SK-N-SH treated with all-trans-retinoic acid at 6 μM for 48 hours (cell line): ENCODE results near the gene AHRR.

ENCODE experiments used
- PPARA ChIP-seq: fragments of 250-450 bp; sonication (Bioruptor Pico); IDR thresholded peaks from 2 replicates; pipeline ENCODE4 v1.5.0; 2020; ENCODE audit warnings: mild to moderate bottlenecking, borderline replicate concordance
- TOX ChIP-seq: fragments of 250-450 bp; sonication (Bioruptor Pico); IDR thresholded peaks from 2 replicates; pipeline ENCODE4 v1.8.0; 2021; ENCODE audit warnings: mild to moderate bottlenecking, moderate library complexity, borderline replicate concordance
- ZC3H10 ChIP-seq: fragments of 250-450 bp; sonication (Bioruptor Pico); IDR thresholded peaks from 2 replicates; pipeline ENCODE4 v1.5.1; 2021; ENCODE audit warnings: mild to moderate bottlenecking, moderate library complexity
- ZFP3 ChIP-seq: fragments of 250-450 bp; sonication (Bioruptor Pico); IDR thresholded peaks from 2 replicates; pipeline ENCODE4 v1.5.0; 2020; ENCODE audit warnings: mild to moderate bottlenecking, moderate library complexity
- ZFP30 ChIP-seq: fragments of 450-650 bp; formaldehyde crosslinking; IDR thresholded peaks from 2 replicates; pipeline ENCODE4 v1.5.0; 2022; ENCODE audit warnings: mild to moderate bottlenecking, moderate library complexity
- ZNF565 ChIP-seq: fragments of 450-650 bp; formaldehyde crosslinking; conservative IDR thresholded peaks from 2 replicates; pipeline ENCODE4 v1.5.0; 2020; ENCODE audit warnings: low read depth, mild to moderate bottlenecking, moderate library complexity
- ZNF8 ChIP-seq: fragments of 450-650 bp; formaldehyde crosslinking; IDR thresholded peaks from 2 replicates; pipeline ENCODE4 v1.5.0; 2020; ENCODE audit warnings: mild to moderate bottlenecking, moderate library complexity
- TF ChIP-seq, protein P1 (sequence below): fragments of 250-450 bp; sonication (Bioruptor Pico); IDR thresholded peaks from 2 replicates; pipeline ENCODE4 v1.5.1; 2020; ENCODE audit warnings: low read depth, mild to moderate bottlenecking, moderate library complexity
- TF ChIP-seq, protein P2 (sequence below): fragments of 250-450 bp; sonication (Bioruptor Pico); IDR thresholded peaks from 2 replicates; pipeline ENCODE4 v1.8.0; 2020; ENCODE audit warnings: mild to moderate bottlenecking, moderate library complexity, borderline replicate concordance

DNA sequence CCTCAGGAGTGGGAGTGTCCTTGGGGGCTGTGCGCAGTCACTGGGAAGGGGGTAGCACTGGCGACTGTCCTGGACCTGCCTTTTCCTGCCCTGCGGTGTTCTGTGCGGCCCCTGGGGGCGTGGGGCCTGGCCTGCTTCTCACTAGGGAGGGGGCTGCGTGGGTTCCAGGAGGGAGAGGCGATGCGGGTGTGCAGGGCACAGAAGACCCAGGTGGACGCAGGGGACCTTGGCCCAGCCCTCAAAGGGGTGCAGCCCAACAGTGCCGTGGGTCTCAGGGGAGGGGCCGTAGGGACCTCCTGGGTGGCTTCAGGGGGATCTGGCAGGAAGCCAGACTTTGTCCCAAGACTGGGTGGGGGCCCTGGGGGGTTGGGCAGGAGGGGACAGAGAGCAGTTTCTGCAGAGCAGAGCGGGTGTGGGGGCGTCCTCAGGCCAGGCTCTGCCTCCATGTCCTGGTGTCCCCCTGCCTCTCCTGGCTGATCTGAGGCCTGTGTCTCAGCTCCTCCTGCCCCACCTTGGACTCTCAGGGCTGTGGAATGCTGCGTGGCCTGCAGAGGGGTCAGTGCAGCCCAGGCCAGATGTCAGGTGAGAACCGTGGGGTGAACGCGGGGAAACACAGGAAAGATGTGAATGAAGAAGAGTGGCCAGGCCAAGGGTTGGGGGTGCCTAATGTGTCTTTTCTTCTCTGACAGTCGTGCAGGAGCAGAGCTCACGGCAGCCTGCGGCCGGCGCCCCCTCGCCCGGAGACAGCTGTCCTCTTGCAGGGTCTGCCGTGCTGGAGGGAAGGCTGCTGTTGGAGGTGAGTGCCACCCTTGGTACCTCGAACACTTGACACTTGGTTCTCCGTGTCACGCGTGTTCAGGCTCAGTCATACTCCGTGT, 54.6 kb downstream of the AHRR start:
- TF ChIP-seq TOX (CRISPR knock-in tag) (no peak), PPARA (no peak), ZC3H10 (CRISPR knock-in tag) (no peak), ZFP30 (CRISPR knock-in tag) (no peak), ZFP3 (CRISPR knock-in tag) (no peak), ZNF565 (CRISPR knock-in tag) (no peak), ZNF8 (no peak)
- TF ChIP-seq, protein P1, sequence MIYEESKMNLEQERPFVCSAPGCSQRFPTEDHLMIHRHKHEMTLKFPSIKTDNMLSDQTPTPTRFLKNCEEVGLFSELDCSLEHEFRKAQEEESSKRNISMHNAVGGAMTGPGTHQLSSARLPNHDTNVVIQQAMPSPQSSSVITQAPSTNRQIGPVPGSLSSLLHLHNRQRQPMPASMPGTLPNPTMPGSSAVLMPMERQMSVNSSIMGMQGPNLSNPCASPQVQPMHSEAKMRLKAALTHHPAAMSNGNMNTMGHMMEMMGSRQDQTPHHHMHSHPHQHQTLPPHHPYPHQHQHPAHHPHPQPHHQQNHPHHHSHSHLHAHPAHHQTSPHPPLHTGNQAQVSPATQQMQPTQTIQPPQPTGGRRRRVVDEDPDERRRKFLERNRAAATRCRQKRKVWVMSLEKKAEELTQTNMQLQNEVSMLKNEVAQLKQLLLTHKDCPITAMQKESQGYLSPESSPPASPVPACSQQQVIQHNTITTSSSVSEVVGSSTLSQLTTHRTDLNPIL (CRISPR knock-in tag), result no peak
- TF ChIP-seq, protein P2, sequence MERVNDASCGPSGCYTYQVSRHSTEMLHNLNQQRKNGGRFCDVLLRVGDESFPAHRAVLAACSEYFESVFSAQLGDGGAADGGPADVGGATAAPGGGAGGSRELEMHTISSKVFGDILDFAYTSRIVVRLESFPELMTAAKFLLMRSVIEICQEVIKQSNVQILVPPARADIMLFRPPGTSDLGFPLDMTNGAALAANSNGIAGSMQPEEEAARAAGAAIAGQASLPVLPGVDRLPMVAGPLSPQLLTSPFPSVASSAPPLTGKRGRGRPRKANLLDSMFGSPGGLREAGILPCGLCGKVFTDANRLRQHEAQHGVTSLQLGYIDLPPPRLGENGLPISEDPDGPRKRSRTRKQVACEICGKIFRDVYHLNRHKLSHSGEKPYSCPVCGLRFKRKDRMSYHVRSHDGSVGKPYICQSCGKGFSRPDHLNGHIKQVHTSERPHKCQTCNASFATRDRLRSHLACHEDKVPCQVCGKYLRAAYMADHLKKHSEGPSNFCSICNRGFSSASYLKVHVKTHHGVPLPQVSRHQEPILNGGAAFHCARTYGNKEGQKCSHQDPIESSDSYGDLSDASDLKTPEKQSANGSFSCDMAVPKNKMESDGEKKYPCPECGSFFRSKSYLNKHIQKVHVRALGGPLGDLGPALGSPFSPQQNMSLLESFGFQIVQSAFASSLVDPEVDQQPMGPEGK (CRISPR knock-in tag), result no peak
